HUES48 (cell line): ENCODE results near the gene RIPOR1.

Experiments
- H3K27ac ChIP-seq: one replicate; pipeline ENCODE4 v1.7.0; 2013; ENCODE audit warnings: low read depth, low read length, inconsistent platforms
- H3K27me3 ChIP-seq: 2 replicates; pipeline ENCODE4 v1.6.1; 2013; ENCODE audit warnings: mild to moderate bottlenecking, low read length; ENCODE audit not compliant: control insufficient read depth, insufficient read depth
- H3K36me3 ChIP-seq: 2 replicates; pipeline ENCODE4 v1.6.1; 2013; ENCODE audit warnings: low read length; ENCODE audit not compliant: control insufficient read depth, insufficient read depth
- H3K4me1 ChIP-seq: 2 replicates; pipeline ENCODE4 v1.6.1; 2013; ENCODE audit warnings: mild to moderate bottlenecking, low read length; ENCODE audit not compliant: control insufficient read depth, insufficient read depth
- H3K4me3 ChIP-seq: 2 replicates; pipeline ENCODE4 v1.5.1; 2013; ENCODE audit warnings: mild to moderate bottlenecking, low read depth, low read length
- H3K9ac ChIP-seq: 2 replicates; pipeline ENCODE4 v1.6.1; 2013; ENCODE audit warnings: mild to moderate bottlenecking, low read depth, low read length, moderate library complexity
- H3K9me3 ChIP-seq: 2 replicates; pipeline ENCODE4 v1.6.1; 2013; ENCODE audit warnings: low read length; ENCODE audit not compliant: control insufficient read depth, insufficient read depth

Gene RIPOR1

DNA sequence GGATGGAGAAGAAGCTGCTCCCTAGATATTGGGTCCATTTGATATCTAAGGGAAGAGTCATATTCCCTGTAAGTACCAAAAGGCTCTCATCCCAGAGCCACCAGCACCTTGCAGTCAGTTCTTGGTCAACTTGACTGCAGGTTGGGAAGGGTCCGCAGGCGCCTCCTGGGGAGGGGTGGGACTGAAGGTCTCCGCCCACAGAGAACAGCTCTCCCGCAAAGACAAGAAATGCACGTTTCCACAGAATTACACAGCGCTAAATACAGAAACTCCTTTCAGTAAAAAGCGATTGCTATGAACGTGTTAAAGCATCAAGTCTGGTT is 32.8 kb downstream of the RIPOR1 start:
- Histone ChIP-seq H3K9ac (peak overlapping the region; percentile 51), H3K36me3 (0 out of 2 replicates have a peak, but pooled peaks cover 3% of the 10 kb centered on the region), H3K4me1 (peaks cover 13% of the 10 kb centered on the region), H3K4me3 (peak overlapping the region; percentile 95), H3K27ac (peak overlapping the region; percentile 100), H3K27me3 (no peaks in the 10 kb centered on the region), H3K9me3 (no peaks in the 10 kb centered on the region)

DNA sequence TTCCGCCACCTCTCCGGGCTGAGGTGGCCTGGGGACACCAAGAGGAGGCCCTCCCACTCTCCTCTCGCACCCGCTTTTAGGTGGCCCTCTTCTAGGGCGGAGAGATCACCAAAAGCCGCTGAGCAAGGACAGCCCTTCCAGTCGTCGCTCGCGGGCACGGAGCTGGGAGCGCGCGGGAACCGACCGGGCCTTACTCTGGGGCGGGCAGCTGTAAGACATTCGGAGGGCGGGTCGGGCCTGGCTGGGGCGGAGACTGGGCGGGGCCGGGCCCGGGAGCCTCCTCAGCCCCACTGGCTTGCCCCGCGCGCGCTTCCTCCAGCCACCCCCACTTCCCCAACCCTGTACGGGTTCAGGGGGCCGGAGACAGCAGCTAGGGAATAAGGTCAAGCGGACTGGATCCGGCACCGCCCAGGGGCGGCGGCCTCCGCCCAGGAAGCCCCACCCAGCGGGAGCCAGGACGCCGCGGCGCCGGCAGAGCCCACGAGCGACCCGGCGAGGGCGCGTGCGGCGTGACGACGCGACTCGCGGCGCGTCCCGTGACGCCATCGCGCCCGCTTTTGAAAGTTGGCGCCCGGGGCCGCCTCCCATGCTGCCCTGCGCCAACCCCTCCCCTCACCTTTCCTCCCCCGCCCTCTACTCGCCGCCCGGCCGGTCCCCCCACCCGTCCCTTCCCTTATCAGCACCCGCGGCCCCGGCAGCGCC is 33.3 kb downstream of the RIPOR1 start:
- peaks cover 13% of the 10 kb centered on the region for H3K4me1 ChIP-seq
- no peaks in the 10 kb centered on the region for H3K27me3 ChIP-seq
- H3K4me3 ChIP-seq: peak overlapping the region; percentile 95
- H3K27ac ChIP-seq: peak overlapping the region; percentile 100
- peak overlapping the region; percentile 96 for H3K9ac ChIP-seq
- H3K36me3 ChIP-seq: 0 out of 2 replicates have a peak, but pooled peaks cover 3% of the 10 kb centered on the region
- no peaks in the 10 kb centered on the region for H3K9me3 ChIP-seq

DNA sequence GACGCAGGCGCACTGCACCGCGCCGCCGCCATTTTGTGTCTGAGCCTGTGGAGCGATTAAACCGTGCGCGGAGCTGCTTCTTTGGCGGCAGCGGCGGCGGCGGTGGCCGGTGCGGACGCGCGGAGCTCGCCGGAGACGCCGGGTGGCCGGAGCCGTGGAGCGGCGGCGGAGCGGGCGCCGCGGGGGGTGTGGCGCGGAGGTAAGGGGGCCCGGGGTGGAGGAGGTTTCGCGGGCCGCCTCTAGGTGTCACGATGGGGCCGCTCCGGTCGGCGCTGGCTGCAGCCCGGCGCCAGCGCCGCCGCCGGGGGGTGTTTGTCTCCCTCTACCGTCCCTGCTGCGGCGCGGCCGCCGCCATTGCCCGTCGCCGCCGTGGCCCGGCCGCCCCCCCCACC is 33.9 kb downstream of the RIPOR1 start, which contains the start of gene CTCF:
Gene CTCF (plus strand): TSS at position 1 of the 392 bp plus-strand sequence. CDS start 48,307 bp downstream, outside the sequence.
- H3K9ac ChIP-seq: peak within 1 kb of the TSS; percentile 100
- peak within 1 kb of the TSS; percentile 95 for H3K4me3 ChIP-seq
- no peaks in the 10 kb centered on the region for H3K9me3 ChIP-seq
- peaks cover 13% of the 10 kb centered on the region for H3K4me1 ChIP-seq
- 0 out of 2 replicates have a peak, but pooled peaks cover 3% of the 10 kb centered on the region for H3K36me3 ChIP-seq
- no peaks in the 10 kb centered on the region for H3K27me3 ChIP-seq
- H3K27ac ChIP-seq: peak within 1 kb of the TSS; percentile 100

DNA sequence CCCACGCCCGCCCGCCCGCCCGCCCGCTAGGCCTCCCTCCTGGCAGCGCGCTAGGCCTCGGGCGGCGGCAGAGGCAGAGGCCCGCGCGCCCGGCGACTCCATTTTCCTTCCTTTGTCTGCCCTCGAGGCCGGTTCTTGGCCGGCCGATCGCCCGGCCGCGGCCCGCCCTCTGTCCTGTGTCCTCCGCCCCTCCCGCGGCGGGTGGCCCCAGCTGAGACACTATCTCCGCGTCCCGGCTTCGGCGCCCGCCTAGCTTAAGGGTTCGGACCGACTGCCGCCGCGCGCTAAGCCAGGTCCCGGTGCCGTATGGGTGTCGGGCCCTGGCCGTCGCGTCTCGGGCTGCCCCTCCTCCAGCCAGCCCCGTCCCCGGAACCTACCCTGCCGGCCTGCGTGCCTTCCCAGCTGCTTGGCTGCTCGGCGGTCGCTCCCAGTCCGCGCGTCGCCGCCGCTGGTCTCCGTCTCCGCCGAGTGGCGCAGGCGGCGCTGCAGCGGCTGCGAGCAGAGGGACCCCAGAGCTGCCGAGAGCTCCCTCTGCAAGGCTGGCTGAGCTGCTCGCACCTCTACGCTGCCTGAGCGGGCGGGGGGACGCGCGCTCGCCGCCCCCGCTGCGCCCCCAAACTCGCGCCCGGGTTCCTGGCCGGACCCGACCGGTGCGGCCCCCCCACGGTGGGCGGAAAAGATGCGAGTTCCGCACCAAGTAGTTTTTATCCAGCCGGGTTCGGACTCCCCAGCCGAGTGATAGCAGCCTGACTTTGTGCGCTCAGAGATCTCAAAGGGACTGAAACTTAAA is 34.5 kb downstream of the RIPOR1 start:
- peak overlapping the region; percentile 100 for H3K27ac ChIP-seq
- H3K9me3 ChIP-seq: no peaks in the 10 kb centered on the region
- peaks cover 13% of the 10 kb centered on the region for H3K4me1 ChIP-seq
- H3K9ac ChIP-seq: peak overlapping the region; percentile 100
- no peaks in the 10 kb centered on the region for H3K27me3 ChIP-seq
- H3K36me3 ChIP-seq: 0 out of 2 replicates have a peak, but pooled peaks cover 3% of the 10 kb centered on the region
- H3K4me3 ChIP-seq: peak overlapping the region; percentile 95

DNA sequence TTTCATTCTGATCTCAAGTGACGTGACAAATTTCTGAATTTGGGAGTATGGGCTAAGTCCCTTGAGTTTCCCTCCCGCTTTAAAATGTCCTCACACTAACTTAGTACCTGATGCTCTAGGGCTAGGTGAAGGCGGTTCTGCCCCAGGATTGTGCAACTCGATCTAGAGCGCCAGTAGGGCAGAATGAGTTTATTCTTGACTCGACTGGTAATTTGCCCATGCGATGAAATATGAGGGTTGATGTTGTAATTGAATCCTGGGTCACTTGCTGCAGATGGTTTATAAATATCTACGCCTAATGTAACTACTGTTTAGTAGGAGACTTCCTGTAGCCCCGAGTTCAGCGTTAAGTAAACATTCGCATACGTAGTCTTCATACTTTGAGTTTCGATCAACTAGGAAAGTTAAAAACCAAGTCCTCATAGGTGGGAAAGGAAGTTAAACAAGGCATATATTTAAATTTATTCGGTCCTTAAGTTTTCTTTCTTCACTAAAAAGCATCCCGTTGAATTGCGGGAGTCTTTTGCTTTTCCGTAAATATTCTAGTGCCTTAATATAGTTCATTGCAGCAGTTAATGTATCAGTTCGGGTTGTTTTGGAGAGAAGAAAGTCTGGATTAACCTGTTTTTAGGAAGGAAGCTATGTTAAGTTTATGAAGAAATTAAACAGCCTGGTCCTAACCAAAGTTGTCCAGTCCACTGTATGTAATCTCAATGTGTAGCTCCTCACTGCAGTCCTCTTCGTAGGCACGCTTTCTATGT is 35.3 kb downstream of the RIPOR1 start:
- Histone ChIP-seq H3K9me3 (no peaks in the 10 kb centered on the region), H3K27ac (peak overlapping the region; percentile 100), H3K36me3 (0 out of 2 replicates have a peak, but pooled peaks cover under 1% of the 10 kb centered on the region), H3K9ac (peak overlapping the region; percentile 100), H3K27me3 (no peaks in the 10 kb centered on the region), H3K4me1 (peaks cover 13% of the 10 kb centered on the region), H3K4me3 (peak overlapping the region; percentile 95)

DNA sequence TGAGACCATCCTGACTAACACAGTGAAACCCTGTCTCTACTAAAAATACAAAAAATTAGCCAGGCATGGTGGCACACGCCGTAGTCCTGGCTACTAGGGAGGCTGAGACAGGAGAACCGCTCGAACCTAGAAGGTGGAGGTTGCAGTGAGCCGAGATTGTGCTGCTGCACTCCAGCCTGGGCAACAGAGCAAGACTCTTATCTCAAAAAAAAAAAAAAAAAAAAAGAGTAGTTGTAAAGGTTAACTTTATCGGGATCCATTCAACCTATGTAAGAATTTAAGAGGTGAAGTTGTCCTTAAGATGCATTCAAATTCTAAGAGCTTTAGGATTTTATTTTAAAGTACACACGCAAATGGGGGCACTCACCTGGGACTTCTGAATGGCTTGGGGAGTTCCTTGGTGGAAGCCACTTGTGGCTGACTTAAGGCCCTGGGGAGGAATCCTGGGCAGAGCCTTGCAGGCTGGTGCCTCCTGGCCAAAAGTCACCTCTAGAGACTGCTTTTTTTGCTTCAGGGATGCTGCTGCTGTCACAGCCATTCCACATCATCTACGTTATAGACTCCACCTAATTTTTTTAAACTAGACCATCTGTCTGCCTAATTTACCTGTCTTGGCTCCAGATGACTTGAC is 37.0 kb downstream of the RIPOR1 start:
- Histone ChIP-seq H3K27me3 (no peaks in the 10 kb centered on the region), H3K4me1 (peaks cover 13% of the 10 kb centered on the region), H3K4me3 (no peak overlapping the region), H3K36me3 (no peaks in the 10 kb centered on the region), H3K9me3 (no peaks in the 10 kb centered on the region), H3K9ac (no peak overlapping the region), H3K27ac (no peak overlapping the region)

DNA sequence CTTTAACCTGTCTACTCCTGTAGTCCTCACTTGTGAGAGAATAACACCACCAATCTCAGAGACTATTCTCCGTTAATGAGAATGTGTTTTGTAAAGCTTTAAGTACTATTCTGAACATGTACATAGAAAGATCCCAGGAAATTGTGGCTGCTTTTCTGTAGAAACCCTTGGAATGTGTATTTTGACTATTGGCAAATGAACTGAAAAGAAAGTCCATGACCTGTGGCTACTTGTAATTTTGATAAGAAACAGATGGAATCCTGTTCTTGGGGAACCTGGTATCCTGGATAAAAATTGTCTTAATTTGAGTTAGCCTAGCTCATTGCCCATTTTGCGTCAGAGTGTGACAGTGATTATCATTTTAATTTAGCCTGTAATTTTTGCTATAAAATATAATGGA is 42.8 kb downstream of the RIPOR1 start:
- Histone ChIP-seq H3K9ac (no peak overlapping the region), H3K4me3 (no peak overlapping the region), H3K36me3 (peaks cover 38% of the 10 kb centered on the region), H3K27ac (no peak overlapping the region), H3K27me3 (no peaks in the 10 kb centered on the region), H3K4me1 (no peaks in the 10 kb centered on the region), H3K9me3 (no peaks in the 10 kb centered on the region)

DNA sequence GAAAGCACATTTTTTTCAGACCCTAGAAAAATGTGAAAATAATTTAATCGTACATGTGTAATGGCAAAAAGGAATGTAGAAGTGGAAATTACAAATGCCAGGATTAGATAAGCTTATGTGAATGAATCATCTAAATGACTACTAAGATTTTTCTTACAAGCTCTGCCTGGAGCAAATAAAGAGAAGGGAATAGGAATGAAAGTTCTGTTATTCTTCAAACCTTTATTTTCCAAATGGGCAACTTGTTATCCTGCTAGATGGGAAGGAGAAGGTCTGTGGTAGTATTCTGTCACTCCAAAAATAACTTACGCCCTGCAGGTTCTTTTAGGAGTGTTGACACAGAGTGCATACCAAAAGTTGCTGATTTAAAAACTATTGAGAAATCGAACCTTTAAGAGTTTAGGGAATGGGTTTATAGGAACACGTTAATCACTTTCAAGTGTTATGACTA is 43.4 kb downstream of the RIPOR1 start:
- H3K27ac ChIP-seq: no peak overlapping the region
- H3K9ac ChIP-seq: no peak overlapping the region
- no peak overlapping the region for H3K4me3 ChIP-seq
- H3K27me3 ChIP-seq: no peaks in the 10 kb centered on the region
- no peaks in the 10 kb centered on the region for H3K9me3 ChIP-seq
- peaks cover 41% of the 10 kb centered on the region for H3K36me3 ChIP-seq
- H3K4me1 ChIP-seq: no peaks in the 10 kb centered on the region

DNA sequence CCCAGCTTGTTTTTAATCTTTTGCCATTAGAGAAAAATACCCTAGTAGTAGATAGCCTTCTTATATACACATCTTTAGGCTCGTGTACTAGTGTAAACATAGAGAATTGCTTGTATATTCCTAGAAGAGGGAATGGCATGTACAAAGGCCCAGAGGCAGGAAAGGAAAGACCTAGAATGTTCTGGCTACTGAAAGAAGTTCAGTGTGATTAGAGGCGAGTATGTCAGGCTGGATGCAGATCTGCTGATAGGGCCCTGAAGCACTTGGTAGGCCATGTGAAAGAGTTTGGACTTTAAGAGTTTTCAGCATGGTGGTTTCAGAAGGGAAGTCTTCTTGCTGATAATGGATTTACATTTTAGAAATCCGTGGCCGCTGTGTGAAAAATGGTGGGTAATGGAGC is 51.1 kb downstream of the RIPOR1 start:
- Histone ChIP-seq H3K9me3 (no peaks in the 10 kb centered on the region), H3K4me1 (no peaks in the 10 kb centered on the region), H3K27ac (no peak overlapping the region), H3K36me3 (peaks cover 41% of the 10 kb centered on the region), H3K9ac (no peak overlapping the region), H3K27me3 (no peaks in the 10 kb centered on the region), H3K4me3 (no peak overlapping the region)

DNA sequence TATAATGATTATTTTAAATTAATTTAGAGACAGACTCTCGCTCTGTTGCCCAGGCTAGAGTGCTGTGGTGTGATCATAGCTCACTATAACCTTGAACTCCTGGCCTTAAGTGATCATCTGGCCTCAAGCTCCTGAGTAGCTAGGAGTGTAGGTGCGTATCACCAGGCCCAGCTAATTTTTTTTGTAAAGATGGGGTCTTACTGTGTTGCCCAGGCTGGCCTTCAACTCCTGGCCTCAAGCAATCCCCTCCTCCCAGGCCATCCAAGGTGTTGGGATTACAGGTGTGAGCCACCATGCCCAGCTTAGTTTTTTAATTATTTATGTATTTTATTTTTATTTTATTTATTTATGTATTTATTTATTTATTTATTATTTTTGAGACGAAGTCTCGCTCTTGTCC is 51.6 kb downstream of the RIPOR1 start:
- Histone ChIP-seq H3K36me3 (peaks cover 36% of the 10 kb centered on the region), H3K4me1 (no peaks in the 10 kb centered on the region), H3K9me3 (no peaks in the 10 kb centered on the region), H3K4me3 (no peak overlapping the region), H3K9ac (no peak overlapping the region), H3K27me3 (no peaks in the 10 kb centered on the region), H3K27ac (no peak overlapping the region)
